ENCODE results near the gene TNFRSF18. TPM values are rescaled to one million over a fixed set of nuclear protein-coding genes. Genes with fewer than 3 reads are reported as not detected.

TNFRSF18 gene
- total and polyA plus RNA-seq, 10 of the 15 experiments (the other 5 are each of a cell fraction or from before 2014, with no cell fraction given): 0.18 to 7.5 (median 1.5) TPM; not detected in 1

- TF ChIP-seq E2F4 (IDR thresholded peaks at IDR 0.05; ENCODE audit: low read depth, low read length): no peak
- TF ChIP-seq STAT3 (IDR thresholded peaks at IDR 0.05; ENCODE audit: low read depth, low read length): no peak
- no peak for TF ChIP-seq ELK1 (IDR thresholded peaks at IDR 0.05; ENCODE audit: low read depth, low read length)
- TF ChIP-seq CUX1 (IDR thresholded peaks at IDR 0.05; ENCODE audit: insufficient replicate concordance, low read depth, low read length): no peak
- TF ChIP-seq CEBPB (IDR thresholded peaks at IDR 0.05; ENCODE audit: borderline replicate concordance in 1 of 2, low read depth in 2 of 2, low read length in 2 of 2): 0 out of 4 replicates have a peak, but pooled peaks of 1 of the 2 experiments have one; percentile 33
- peak; percentile 83; the same call in 1 of the 2 replicates for TF ChIP-seq LARP7 (IDR thresholded peaks at IDR 0.05)
- TF ChIP-seq CTCF (IDR thresholded peaks at IDR 0.05 in 2 of 3, conservative IDR thresholded peaks at IDR 0.05 in 1 of 3; ENCODE audit: control insufficient read depth in 2 of 3, extremely low read depth in 1 of 3, insufficient read depth in 1 of 3, low read depth in 3 of 3, low read length in 3 of 3): no peak
- TF ChIP-seq CEBPZ (IDR thresholded peaks at IDR 0.05; ENCODE audit: low read depth, low read length): no peak
- TF ChIP-seq NFYB (IDR thresholded peaks at IDR 0.05; ENCODE audit: insufficient read depth, low read depth, low read length): no peak
- no peak for TF ChIP-seq ASH2L (IDR thresholded peaks at IDR 0.05; ENCODE audit: borderline replicate concordance, low read depth)
- peak; percentile 92 for TF ChIP-seq IKZF1 (conservative IDR thresholded peaks at IDR 0.05)
- TF ChIP-seq ESRRA (IDR thresholded peaks at IDR 0.05; ENCODE audit: low read length): no peak
Observed at GRCh38 chr1:1200876-1201810, 5.2 kb downstream of the TNFRSF18 start (continued).
